Left renal cortex interstitium (tissue), 4 donors: ENCODE data around the gene HSD11B1L. TPM values are rescaled to one million over a fixed set of nuclear protein-coding genes. Genes with fewer than 3 reads are reported as not detected.
A peak's percentile ranks its signal among the peaks of the same experiment; 100 is the strongest.

ENCODE experiments used
- DNase-seq, 4 donors: peaks; one replicate each; pipeline ENCODE4 v3.0.0-alpha.2; 2013; ENCODE audit warnings: low read depth in 4 of 4, low spot score in 2 of 4, missing footprints in 1 of 4
- polyA plus RNA-seq, 4 donors: library from polyadenylated mRNA; unstranded; fragments of 120-200 nt; gene quantifications; one replicate each; pipeline ENCODE4 v1.2.1, GENCODE V29; 2013; ENCODE audit not compliant: insufficient read length in 4 of 4

Gene HSD11B1L
- 10 to 100 TPM in 3 of 4 donors, 1 to 10 TPM in 1; 7.9 to 16.9 (median 13.0) TPM for polyA plus RNA-seq

GRCh38 chr19:5680437-5681368, at the start of gene HSD11B1L, which contains the start of gene MICOS13:
TSS of gene HSD11B1L (plus strand) at chr19:5681027. CDS start at chr19:5684833, 3,806 bp downstream.
TSS of gene MICOS13 (minus strand) at chr19:5680516. CDS start at chr19:5680486, 30 bp downstream.
- DNase-seq = peak; percentile 96 to 97 (median 97)

GRCh38 chr19:5631567-5632240, 49.1 kb upstream of the HSD11B1L start:
- DNase-seq = no peak

- DNase-seq = no peak
Observed at GRCh38 chr19:5632241-5632612, 48.6 kb upstream of the HSD11B1L start.

GRCh38 chr19:5632657-5633056, 48.2 kb upstream of the HSD11B1L start:
- no peak for DNase-seq

GRCh38 chr19:5635427-5635826, 45.4 kb upstream of the HSD11B1L start:
- no peak for DNase-seq

- no peak for DNase-seq
Observed at GRCh38 chr19:5637971-5638370, 42.9 kb upstream of the HSD11B1L start.

GRCh38 chr19:5641171-5641570, 39.7 kb upstream of the HSD11B1L start:
- DNase-seq = no peak

GRCh38 chr19:5642204-5642603, 38.6 kb upstream of the HSD11B1L start:
- DNase-seq = no peak

GRCh38 chr19:5643060-5643459, 37.8 kb upstream of the HSD11B1L start:
- no peak for DNase-seq

GRCh38 chr19:5644037-5644436, 36.8 kb upstream of the HSD11B1L start:
- no peak for DNase-seq

GRCh38 chr19:5645409-5645808, 35.4 kb upstream of the HSD11B1L start:
- DNase-seq = no peak

GRCh38 chr19:5646703-5647102, 34.1 kb upstream of the HSD11B1L start:
- no peak for DNase-seq

- no peak for DNase-seq
Observed at GRCh38 chr19:5648464-5648863, 32.4 kb upstream of the HSD11B1L start.

- no peak for DNase-seq
Observed at GRCh38 chr19:5651361-5651760, 29.5 kb upstream of the HSD11B1L start.

GRCh38 chr19:5652261-5652660, 28.6 kb upstream of the HSD11B1L start:
- no peak for DNase-seq

- DNase-seq = no peak
Observed at GRCh38 chr19:5654931-5655330, 25.9 kb upstream of the HSD11B1L start.

- DNase-seq = no peak
Observed at GRCh38 chr19:5655412-5655811, 25.4 kb upstream of the HSD11B1L start.

- DNase-seq = no peak
Observed at GRCh38 chr19:5661483-5661882, 19.3 kb upstream of the HSD11B1L start.

- no peak for DNase-seq
Observed at GRCh38 chr19:5663904-5664303, 16.9 kb upstream of the HSD11B1L start.

GRCh38 chr19:5664515-5664914, 16.3 kb upstream of the HSD11B1L start:
- DNase-seq = no peak

GRCh38 chr19:5665781-5666513, 14.9 kb upstream of the HSD11B1L start:
- no peak for DNase-seq
